ENCODE data around the gene POLL. TPM values are rescaled to one million over a fixed set of nuclear protein-coding genes. Genes with fewer than 3 reads are reported as not detected.

POLL gene
- total and polyA plus RNA-seq, 10 of the 15 experiments (the other 5 are each of a cell fraction or from before 2014, with no cell fraction given), result 1.5 to 25.4 (median 13.8) TPM

DNA sequence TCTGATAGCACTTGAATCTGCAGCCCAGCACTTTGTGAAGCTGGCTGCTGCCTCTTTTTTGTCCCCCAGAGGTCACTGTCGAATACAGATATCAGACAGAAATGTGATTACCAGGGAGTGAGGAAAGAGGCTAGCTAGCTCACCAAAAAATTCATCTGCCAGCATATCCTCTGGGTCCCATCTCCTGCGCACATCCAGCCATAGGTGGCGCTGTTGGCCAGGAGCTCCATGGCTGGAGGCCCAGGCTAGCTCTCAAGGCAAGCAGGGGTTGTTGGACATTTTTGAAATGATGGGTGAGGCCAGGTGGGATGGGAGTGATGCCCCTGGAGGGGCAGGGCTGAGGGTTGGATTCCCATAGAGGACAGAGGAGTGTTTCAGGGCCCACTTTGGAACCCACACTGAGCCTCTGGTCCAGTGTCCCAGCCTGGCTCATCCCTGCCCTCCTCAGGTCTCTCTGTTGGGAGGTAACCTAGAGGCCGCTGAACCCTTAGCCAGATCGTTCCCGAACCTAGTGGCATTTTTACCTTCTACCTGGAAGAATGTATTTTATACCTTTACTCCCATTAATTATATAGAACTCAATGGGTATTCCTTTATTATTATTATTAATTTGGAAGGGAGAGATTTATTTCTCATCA is 14.8 kb upstream of the POLL start:
- no peak overlapping the region for H3K4me3 ChIP-seq
- no peaks in the 10 kb centered on the region for H3K27me3 ChIP-seq (replicated peaks in 1 of 2; ENCODE audit: control insufficient read depth in 2 of 2, insufficient read depth in 2 of 2, low read length in 1 of 2)
- POLR2A ChIA-PET, result interaction anchor here (1.1 to 2.6 kb wide), 2 partner anchors 178 to 181 kb away, joined by 3 to 6 read pairs; no protein-coding TSS in a partner anchor
- intact Hi-C loops (cut with micrococcal nuclease; ENCODE audit: unreplicated experiment), result loop anchor here (1.0 to 2.0 kb wide), 2 partner anchors 178 to 470 kb away; no protein-coding TSS in a partner anchor
- RAD21 ChIA-PET (ENCODE audit: unreplicated experiment), result interaction anchor here (0.6 to 9.4 kb wide), 33 partner anchors 13 to 472 kb away, joined by 3 to 172 read pairs (median 4); partner anchors contain the start of genes DPCD, FGF8, NPM3 and POLL
- no peak overlapping the region for H3K4me2 ChIP-seq (ENCODE audit: control insufficient read depth, insufficient read depth)
- peak; percentile 100 for ATAC-seq
- H2AFZ ChIP-seq (ENCODE audit: control insufficient read depth, low read depth, low read length), result no peak overlapping the region
- no peaks in the 10 kb centered on the region for H3K79me2 ChIP-seq (ENCODE audit: control insufficient read depth, insufficient read depth, low read length)
- no peaks in the 10 kb centered on the region for H3K9me3 ChIP-seq (replicated peaks; ENCODE audit: control insufficient read depth, insufficient read depth, low read length)
- no peaks in the 10 kb centered on the region for H3K4me1 ChIP-seq (ENCODE audit: control insufficient read depth, insufficient read depth, low read length)
- H3K36me3 ChIP-seq (ENCODE audit: control insufficient read depth in 2 of 2, insufficient read depth in 2 of 2, low read length in 1 of 2), result no peaks in the 10 kb centered on the region; a peak in 1 of 4 replicates
- no peak overlapping the region for H3K9ac ChIP-seq (ENCODE audit: control insufficient read depth, insufficient read depth, low read length)
- in situ Hi-C loops (cut with MboI), result loop anchor here (5.0 kb wide), 1 partner anchor 474 kb away; no protein-coding TSS in a partner anchor
- SMC1A ChIA-PET (ENCODE audit: uncharacterized antibody, unreplicated experiment), result interaction anchor here (0.7 to 8.7 kb wide), 25 partner anchors 9 to 761 kb away, joined by 3 to 139 read pairs (median 3); partner anchors contain the start of gene NPM3
- peak; percentile 40 for DNase-seq (ENCODE audit: low read depth, low spot score)
- WGBS (ENCODE audit: insufficient coverage, insufficient replicate concordance, low lambda C conversion rate, missing lambda C conversion rate), result 25% methylated on average over 6 of the region's 6 CpGs
- no peak overlapping the region for H3K27ac ChIP-seq (ENCODE audit: control insufficient read depth, insufficient read depth)
- CTCF ChIA-PET, result interaction anchor here (0.5 to 13.9 kb wide), 60 partner anchors 8 to 846 kb away, joined by 3 to 334 read pairs (median 5); partner anchors contain the start of genes DPCD, KCNIP2, NPM3 and POLL
- FAIRE-seq, result peak; percentile 97
- BruUV-seq (replicated peaks), result no TSS peak
- no peaks in the 10 kb centered on the region for H4K20me1 ChIP-seq (ENCODE audit: control insufficient read depth, insufficient read depth)
- no peak for TF ChIP-seq JUNB (IDR thresholded peaks at IDR 0.05)
- 0 out of 2 replicates have a peak, but pooled peaks have one; percentile 7 for TF ChIP-seq IKZF1 (conservative IDR thresholded peaks at IDR 0.05)
- TF ChIP-seq MXI1 (IDR thresholded peaks at IDR 0.05; ENCODE audit: low read depth, low read length), result 0 out of 2 replicates have a peak, but pooled peaks have one; percentile 33
- TF ChIP-seq TCF12 (IDR thresholded peaks at IDR 0.05; ENCODE audit: low read depth, low read length), result no peak
- TF ChIP-seq ZSCAN29 (IDR thresholded peaks at IDR 0.05), result no peak
- TF ChIP-seq, protein P1, sequence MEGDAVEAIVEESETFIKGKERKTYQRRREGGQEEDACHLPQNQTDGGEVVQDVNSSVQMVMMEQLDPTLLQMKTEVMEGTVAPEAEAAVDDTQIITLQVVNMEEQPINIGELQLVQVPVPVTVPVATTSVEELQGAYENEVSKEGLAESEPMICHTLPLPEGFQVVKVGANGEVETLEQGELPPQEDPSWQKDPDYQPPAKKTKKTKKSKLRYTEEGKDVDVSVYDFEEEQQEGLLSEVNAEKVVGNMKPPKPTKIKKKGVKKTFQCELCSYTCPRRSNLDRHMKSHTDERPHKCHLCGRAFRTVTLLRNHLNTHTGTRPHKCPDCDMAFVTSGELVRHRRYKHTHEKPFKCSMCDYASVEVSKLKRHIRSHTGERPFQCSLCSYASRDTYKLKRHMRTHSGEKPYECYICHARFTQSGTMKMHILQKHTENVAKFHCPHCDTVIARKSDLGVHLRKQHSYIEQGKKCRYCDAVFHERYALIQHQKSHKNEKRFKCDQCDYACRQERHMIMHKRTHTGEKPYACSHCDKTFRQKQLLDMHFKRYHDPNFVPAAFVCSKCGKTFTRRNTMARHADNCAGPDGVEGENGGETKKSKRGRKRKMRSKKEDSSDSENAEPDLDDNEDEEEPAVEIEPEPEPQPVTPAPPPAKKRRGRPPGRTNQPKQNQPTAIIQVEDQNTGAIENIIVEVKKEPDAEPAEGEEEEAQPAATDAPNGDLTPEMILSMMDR (IDR thresholded peaks at IDR 0.05 in 2 of 3, conservative IDR thresholded peaks at IDR 0.05 in 1 of 3; ENCODE audit: control insufficient read depth in 2 of 3, extremely low read depth in 1 of 3, insufficient read depth in 1 of 3, low read depth in 3 of 3, low read length in 3 of 3), result peak; percentile 93 to 98 (median 96); a peak in 5 of 6 replicates
- peak; percentile 52; the same call in 1 of the 3 replicates for TF ChIP-seq POU2F2 (IDR thresholded peaks at IDR 0.05; ENCODE audit: borderline replicate concordance, low read depth, low read length)
- no peak for TF ChIP-seq POLR2A (IDR thresholded peaks at IDR 0.05; ENCODE audit: low read depth, low read length)
- 0 out of 4 replicates have a peak, but pooled peaks of 1 of the 2 experiments have one; percentile 21 for TF ChIP-seq BHLHE40 (IDR thresholded peaks at IDR 0.05; ENCODE audit: borderline replicate concordance in 1 of 2, low read depth in 2 of 2, low read length in 1 of 2)
- TF ChIP-seq RAD21 (IDR thresholded peaks at IDR 0.05; ENCODE audit: insufficient read depth, low read depth, low read length), result peak; percentile 94
- peak; percentile 77 for TF ChIP-seq YY1 (IDR thresholded peaks at IDR 0.05; ENCODE audit: low read depth, low read length)
- TF ChIP-seq CBX3 (IDR thresholded peaks at IDR 0.05; ENCODE audit: borderline replicate concordance, low read depth), result no peak
- peak; percentile 75; the same call in 1 of the 2 replicates for TF ChIP-seq SMARCA5 (IDR thresholded peaks at IDR 0.05)
- no peak for TF ChIP-seq TBL1XR1 (IDR thresholded peaks at IDR 0.05; ENCODE audit: low read depth, low read length)
- TF ChIP-seq, protein P2, sequence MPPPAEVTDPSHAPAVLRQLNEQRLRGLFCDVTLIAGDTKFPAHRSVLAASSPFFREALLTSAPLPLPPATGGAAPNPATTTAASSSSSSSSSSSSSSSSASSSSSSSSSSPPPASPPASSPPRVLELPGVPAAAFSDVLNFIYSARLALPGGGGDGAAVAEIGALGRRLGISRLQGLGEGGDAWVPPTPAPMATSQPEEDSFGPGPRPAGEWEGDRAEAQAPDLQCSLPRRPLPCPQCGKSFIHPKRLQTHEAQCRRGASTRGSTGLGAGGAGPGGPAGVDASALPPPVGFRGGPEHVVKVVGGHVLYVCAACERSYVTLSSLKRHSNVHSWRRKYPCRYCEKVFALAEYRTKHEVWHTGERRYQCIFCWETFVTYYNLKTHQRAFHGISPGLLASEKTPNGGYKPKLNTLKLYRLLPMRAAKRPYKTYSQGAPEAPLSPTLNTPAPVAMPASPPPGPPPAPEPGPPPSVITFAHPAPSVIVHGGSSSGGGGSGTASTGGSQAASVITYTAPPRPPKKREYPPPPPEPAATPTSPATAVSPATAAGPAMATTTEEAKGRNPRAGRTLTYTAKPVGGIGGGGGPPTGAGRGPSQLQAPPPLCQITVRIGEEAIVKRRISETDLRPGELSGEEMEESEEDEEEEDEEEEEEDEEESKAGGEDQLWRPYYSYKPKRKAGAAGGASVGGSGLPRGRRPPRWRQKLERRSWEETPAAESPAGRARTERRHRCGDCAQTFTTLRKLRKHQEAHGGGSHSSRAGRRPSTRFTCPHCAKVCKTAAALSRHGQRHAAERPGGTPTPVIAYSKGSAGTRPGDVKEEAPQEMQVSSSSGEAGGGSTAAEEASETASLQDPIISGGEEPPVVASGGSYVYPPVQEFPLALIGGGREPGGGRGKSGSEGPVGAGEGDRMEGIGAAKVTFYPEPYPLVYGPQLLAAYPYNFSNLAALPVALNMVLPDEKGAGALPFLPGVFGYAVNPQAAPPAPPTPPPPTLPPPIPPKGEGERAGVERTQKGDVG (CRISPR knock-in tag; IDR thresholded peaks at IDR 0.05), result no peak
- TF ChIP-seq, protein P3, sequence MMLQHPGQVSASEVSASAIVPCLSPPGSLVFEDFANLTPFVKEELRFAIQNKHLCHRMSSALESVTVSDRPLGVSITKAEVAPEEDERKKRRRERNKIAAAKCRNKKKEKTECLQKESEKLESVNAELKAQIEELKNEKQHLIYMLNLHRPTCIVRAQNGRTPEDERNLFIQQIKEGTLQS (IDR thresholded peaks at IDR 0.05; ENCODE audit: borderline replicate concordance, extremely low read depth, low read depth, low read length), result no peak

All from GM12878 (cell line).